ENCODE results near the gene MTG1. TPM values are rescaled to one million over a fixed set of nuclear protein-coding genes. Genes with fewer than 3 reads are reported as not detected.

MTG1 gene
- total and polyA plus RNA-seq, 2 experiments from 2014 or later = 45.7 to 68.6 TPM

DNA sequence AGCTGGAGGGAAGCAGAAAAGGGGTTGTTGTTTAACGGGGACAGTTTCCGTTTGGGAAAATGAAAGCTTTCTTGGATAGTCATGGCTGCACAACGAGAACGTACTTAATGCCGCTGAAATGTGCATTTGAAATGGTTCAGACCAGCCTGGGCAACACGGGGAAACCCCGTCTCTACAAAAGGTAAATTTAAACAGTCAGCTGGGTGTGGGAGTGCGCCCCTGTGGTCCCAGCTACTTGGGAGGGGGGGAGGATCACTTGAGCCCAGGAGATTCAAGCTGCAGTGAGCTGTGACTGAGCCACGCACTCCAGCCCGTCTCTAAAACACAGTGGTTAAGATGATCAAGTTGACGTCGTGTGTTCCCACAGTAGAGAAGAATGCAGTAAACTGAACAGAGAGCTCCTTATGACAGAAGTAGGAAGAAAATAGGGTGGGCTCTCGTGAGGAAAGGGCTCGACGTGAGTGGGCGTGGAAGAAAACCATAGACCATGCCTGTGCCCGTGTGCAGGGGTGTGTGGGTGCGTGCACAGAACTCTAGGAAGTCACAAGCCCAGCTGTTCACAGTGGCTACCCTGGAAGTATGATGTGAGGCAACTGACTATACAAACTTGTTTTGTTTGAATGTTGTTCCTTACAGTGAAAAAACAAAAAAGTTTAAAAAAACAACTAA, 32.0 kb upstream of the MTG1 start (continued):
- TF ChIP-seq, protein P1, sequence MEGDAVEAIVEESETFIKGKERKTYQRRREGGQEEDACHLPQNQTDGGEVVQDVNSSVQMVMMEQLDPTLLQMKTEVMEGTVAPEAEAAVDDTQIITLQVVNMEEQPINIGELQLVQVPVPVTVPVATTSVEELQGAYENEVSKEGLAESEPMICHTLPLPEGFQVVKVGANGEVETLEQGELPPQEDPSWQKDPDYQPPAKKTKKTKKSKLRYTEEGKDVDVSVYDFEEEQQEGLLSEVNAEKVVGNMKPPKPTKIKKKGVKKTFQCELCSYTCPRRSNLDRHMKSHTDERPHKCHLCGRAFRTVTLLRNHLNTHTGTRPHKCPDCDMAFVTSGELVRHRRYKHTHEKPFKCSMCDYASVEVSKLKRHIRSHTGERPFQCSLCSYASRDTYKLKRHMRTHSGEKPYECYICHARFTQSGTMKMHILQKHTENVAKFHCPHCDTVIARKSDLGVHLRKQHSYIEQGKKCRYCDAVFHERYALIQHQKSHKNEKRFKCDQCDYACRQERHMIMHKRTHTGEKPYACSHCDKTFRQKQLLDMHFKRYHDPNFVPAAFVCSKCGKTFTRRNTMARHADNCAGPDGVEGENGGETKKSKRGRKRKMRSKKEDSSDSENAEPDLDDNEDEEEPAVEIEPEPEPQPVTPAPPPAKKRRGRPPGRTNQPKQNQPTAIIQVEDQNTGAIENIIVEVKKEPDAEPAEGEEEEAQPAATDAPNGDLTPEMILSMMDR (conservative IDR thresholded peaks at IDR 0.05; ENCODE audit: low read depth in 2 of 2) = no peak
- TF ChIP-seq EZH2phosphoT487 (IDR thresholded peaks at IDR 0.05; ENCODE audit: unreplicated experiment) = no peak
- no peak for TF ChIP-seq NANOG (IDR thresholded peaks at IDR 0.05; ENCODE audit: borderline replicate concordance)
- TF ChIP-seq JUNB (IDR thresholded peaks at IDR 0.05; ENCODE audit: unreplicated experiment) = no peak
- no peak for TF ChIP-seq STAT1 (IDR thresholded peaks at IDR 0.05; ENCODE audit: unreplicated experiment)
- TF ChIP-seq ZNF331 (CRISPR knock-in tag; IDR thresholded peaks at IDR 0.05; ENCODE audit: low read depth) = no peak
- TF ChIP-seq ZNF114 (CRISPR knock-in tag; IDR thresholded peaks at IDR 0.05) = no peak

DNA sequence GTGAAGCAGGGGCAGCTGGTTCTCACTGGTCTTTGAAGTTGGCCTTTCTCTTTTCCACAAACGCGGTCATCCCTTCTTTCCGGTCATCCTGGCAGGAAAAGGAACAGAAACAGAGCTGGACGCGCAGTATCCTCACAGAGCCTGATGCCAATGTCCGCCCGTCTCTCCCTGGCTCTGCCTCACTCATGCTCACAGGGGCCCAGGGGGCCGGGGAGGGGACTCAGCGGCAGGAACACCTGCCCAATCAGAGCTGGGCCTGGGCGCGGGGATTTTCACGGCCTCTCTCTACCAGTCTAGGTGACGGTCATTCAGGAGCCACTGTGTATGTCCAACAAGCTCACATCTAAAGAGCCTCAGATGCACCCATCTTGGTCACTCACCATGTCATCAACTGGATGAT, 31.1 kb upstream of the MTG1 start:
- no peak for DNase-seq (ENCODE audit: low spot score)
- Mint-ChIP-seq H3K4me3 (no peak overlapping the region), H3K4me1 (no peaks in the 10 kb centered on the region), H3K27me3 (ENCODE audit: insufficient read depth, low read depth, poor library complexity) (peaks cover 6% of the 10 kb centered on the region), H3K9me3 (no peaks in the 10 kb centered on the region), H3K27ac (no peak overlapping the region), H3K36me3 (ENCODE audit: low read depth) (peaks cover 48% of the 10 kb centered on the region)
- Histone ChIP-seq H3K9me2 (ENCODE audit: insufficient read depth) (no peaks in the 10 kb centered on the region), H2AFZ (no peak overlapping the region), H3K4me1 (ENCODE audit: insufficient read depth) (no peaks in the 10 kb centered on the region), H3F3A (replicated peaks; ENCODE audit: low read depth) (no peaks in the 10 kb centered on the region; the same call in 1 of the 2 replicates), H3K4me3 (no peak overlapping the region), H3K27me3 (ENCODE audit: insufficient read depth) (peaks cover 6% of the 10 kb centered on the region; the same call in 1 of the 2 replicates), H3K27ac (ENCODE audit: low read depth) (no peak overlapping the region), H4K20me1 (replicated peaks; ENCODE audit: insufficient read depth) (no peaks in the 10 kb centered on the region; the same call in 1 of the 2 replicates), H3K4me2 (no peak overlapping the region), H3K79me2 (replicated peaks; ENCODE audit: insufficient read depth) (no peaks in the 10 kb centered on the region), H3K36me3 (ENCODE audit: insufficient read depth) (no peaks in the 10 kb centered on the region)
- ATAC-seq = no peak
- no peak for TF ChIP-seq ZNF331 (CRISPR knock-in tag; IDR thresholded peaks at IDR 0.05; ENCODE audit: low read depth)

DNA sequence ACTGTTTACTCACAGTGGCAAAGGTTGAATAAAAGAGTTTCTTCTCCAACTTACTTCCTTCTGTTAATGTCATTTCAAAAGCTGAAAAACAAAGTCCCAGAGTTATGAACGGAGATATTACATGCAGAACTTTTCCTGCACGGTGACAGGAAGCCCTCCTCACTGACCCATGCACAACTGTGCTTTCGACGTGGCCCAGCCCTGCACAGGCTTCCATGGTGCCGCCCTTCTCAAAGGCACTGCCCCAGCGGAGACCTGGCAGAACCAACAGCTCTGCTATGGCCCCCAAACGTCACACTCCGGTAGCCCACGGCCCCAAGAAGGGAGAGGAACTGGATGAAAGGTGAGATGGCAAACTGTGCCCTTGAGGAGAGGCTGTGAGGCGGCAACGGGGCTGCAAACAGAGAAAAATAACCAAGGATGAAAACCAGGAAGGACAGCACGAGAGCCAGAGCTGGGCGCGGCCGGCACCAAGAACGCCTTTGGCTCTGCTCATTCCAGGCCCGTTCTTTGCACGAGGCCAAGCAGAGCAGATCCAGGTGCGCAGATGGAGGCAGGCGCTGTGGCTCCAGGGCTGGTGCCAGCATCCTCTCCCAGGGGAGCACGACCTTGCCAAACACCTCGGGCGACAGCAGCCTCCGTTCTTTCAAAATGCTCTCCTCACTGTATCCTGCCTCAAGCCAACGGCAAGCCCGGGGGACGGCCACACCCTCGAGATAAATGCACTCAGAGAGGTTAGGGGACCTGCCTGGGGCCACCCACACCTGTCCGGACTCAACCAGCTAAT, 29.1 kb upstream of the MTG1 start:
- Mint-ChIP-seq H3K27ac (no peak overlapping the region), H3K4me1 (no peaks in the 10 kb centered on the region)
- TF ChIP-seq NANOG (IDR thresholded peaks at IDR 0.05; ENCODE audit: borderline replicate concordance) = no peak
- TF ChIP-seq POLR2AphosphoS5 (IDR thresholded peaks at IDR 0.05; ENCODE audit: low read depth) = no peak
- no peak for TF ChIP-seq ZNF331 (CRISPR knock-in tag; IDR thresholded peaks at IDR 0.05; ENCODE audit: low read depth)
- TF ChIP-seq, protein P2, sequence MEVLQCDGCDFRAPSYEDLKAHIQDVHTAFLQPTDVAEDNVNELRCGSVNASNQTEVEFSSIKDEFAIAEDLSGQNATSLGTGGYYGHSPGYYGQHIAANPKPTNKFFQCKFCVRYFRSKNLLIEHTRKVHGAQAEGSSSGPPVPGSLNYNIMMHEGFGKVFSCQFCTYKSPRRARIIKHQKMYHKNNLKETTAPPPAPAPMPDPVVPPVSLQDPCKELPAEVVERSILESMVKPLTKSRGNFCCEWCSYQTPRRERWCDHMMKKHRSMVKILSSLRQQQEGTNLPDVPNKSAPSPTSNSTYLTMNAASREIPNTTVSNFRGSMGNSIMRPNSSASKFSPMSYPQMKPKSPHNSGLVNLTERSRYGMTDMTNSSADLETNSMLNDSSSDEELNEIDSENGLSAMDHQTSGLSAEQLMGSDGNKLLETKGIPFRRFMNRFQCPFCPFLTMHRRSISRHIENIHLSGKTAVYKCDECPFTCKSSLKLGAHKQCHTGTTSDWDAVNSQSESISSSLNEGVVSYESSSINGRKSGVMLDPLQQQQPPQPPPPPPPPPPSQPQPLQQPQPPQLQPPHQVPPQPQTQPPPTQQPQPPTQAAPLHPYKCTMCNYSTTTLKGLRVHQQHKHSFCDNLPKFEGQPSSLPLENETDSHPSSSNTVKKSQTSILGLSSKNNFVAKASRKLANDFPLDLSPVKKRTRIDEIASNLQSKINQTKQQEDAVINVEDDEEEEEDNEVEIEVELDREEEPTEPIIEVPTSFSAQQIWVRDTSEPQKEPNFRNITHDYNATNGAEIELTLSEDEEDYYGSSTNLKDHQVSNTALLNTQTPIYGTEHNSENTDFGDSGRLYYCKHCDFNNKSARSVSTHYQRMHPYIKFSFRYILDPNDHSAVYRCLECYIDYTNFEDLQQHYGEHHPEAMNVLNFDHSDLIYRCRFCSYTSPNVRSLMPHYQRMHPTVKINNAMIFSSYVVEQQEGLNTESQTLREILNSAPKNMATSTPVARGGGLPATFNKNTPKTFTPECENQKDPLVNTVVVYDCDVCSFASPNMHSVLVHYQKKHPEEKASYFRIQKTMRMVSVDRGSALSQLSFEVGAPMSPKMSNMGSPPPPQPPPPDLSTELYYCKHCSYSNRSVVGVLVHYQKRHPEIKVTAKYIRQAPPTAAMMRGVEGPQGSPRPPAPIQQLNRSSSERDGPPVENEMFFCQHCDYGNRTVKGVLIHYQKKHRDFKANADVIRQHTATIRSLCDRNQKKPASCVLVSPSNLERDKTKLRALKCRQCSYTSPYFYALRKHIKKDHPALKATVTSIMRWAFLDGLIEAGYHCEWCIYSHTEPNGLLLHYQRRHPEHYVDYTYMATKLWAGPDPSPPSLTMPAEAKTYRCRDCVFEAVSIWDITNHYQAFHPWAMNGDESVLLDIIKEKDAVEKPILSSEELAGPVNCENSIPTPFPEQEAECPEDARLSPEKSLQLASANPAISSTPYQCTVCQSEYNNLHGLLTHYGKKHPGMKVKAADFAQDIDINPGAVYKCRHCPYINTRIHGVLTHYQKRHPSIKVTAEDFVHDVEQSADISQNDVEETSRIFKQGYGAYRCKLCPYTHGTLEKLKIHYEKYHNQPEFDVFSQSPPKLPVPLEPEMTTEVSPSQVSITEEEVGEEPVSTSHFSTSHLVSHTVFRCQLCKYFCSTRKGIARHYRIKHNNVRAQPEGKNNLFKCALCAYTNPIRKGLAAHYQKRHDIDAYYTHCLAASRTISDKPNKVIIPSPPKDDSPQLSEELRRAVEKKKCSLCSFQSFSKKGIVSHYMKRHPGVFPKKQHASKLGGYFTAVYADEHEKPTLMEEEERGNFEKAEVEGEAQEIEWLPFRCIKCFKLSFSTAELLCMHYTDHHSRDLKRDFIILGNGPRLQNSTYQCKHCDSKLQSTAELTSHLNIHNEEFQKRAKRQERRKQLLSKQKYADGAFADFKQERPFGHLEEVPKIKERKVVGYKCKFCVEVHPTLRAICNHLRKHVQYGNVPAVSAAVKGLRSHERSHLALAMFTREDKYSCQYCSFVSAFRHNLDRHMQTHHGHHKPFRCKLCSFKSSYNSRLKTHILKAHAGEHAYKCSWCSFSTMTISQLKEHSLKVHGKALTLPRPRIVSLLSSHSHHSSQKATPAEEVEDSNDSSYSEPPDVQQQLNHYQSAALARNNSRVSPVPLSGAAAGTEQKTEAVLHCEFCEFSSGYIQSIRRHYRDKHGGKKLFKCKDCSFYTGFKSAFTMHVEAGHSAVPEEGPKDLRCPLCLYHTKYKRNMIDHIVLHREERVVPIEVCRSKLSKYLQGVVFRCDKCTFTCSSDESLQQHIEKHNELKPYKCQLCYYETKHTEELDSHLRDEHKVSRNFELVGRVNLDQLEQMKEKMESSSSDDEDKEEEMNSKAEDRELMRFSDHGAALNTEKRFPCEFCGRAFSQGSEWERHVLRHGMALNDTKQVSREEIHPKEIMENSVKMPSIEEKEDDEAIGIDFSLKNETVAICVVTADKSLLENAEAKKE (CRISPR knock-in tag; IDR thresholded peaks at IDR 0.05) = no peak

More for the DNA sequence above, 29.1 kb upstream of the MTG1 start:
- peaks cover 4% of the 10 kb centered on the region; the same call in 1 of the 2 replicates for H3K27me3 ChIP-seq (ENCODE audit: insufficient read depth)
- no peaks in the 10 kb centered on the region for H3K36me3 ChIP-seq (ENCODE audit: insufficient read depth)
- no peak overlapping the region for H3K4me3 Mint-ChIP-seq
- no peaks in the 10 kb centered on the region for H3K4me1 ChIP-seq (ENCODE audit: insufficient read depth)
- no peaks in the 10 kb centered on the region for H3K9me3 Mint-ChIP-seq
- no peaks in the 10 kb centered on the region for H3K79me2 ChIP-seq (replicated peaks; ENCODE audit: insufficient read depth)
- H3K9me2 ChIP-seq (ENCODE audit: insufficient read depth) = no peaks in the 10 kb centered on the region
- H3K27me3 Mint-ChIP-seq (ENCODE audit: insufficient read depth, low read depth, poor library complexity) = peaks cover 6% of the 10 kb centered on the region
- no peak overlapping the region for H2AFZ ChIP-seq
- ATAC-seq (no peak), DNase-seq (ENCODE audit: low spot score) (no peak)
- peaks cover 4% of the 10 kb centered on the region; the same call in 1 of the 2 replicates for H4K20me1 ChIP-seq (replicated peaks; ENCODE audit: insufficient read depth)
- no peaks in the 10 kb centered on the region; the same call in 1 of the 2 replicates for H3F3A ChIP-seq (replicated peaks; ENCODE audit: low read depth)
- H3K4me2 ChIP-seq = no peak overlapping the region
- H3K4me3 ChIP-seq = no peak overlapping the region
- no peak overlapping the region for H3K27ac ChIP-seq (ENCODE audit: low read depth)
- H3K36me3 Mint-ChIP-seq (ENCODE audit: low read depth) = peaks cover 63% of the 10 kb centered on the region
